NCI-H69 (cell line): ENCODE data around the gene PLXNB1.
"Not testable (repeated sequence)": the region's sequence is repeated elsewhere in the genome, so short reads cannot be mapped to it uniquely, and the experiment has no call there.

Source experiments
- DNase-seq: peaks from one replicate; lab custom pipeline; 2025; lab: John Stamatoyannopoulos, UW

The PLXNB1 gene, protein sequence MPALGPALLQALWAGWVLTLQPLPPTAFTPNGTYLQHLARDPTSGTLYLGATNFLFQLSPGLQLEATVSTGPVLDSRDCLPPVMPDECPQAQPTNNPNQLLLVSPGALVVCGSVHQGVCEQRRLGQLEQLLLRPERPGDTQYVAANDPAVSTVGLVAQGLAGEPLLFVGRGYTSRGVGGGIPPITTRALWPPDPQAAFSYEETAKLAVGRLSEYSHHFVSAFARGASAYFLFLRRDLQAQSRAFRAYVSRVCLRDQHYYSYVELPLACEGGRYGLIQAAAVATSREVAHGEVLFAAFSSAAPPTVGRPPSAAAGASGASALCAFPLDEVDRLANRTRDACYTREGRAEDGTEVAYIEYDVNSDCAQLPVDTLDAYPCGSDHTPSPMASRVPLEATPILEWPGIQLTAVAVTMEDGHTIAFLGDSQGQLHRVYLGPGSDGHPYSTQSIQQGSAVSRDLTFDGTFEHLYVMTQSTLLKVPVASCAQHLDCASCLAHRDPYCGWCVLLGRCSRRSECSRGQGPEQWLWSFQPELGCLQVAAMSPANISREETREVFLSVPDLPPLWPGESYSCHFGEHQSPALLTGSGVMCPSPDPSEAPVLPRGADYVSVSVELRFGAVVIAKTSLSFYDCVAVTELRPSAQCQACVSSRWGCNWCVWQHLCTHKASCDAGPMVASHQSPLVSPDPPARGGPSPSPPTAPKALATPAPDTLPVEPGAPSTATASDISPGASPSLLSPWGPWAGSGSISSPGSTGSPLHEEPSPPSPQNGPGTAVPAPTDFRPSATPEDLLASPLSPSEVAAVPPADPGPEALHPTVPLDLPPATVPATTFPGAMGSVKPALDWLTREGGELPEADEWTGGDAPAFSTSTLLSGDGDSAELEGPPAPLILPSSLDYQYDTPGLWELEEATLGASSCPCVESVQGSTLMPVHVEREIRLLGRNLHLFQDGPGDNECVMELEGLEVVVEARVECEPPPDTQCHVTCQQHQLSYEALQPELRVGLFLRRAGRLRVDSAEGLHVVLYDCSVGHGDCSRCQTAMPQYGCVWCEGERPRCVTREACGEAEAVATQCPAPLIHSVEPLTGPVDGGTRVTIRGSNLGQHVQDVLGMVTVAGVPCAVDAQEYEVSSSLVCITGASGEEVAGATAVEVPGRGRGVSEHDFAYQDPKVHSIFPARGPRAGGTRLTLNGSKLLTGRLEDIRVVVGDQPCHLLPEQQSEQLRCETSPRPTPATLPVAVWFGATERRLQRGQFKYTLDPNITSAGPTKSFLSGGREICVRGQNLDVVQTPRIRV (N-terminal part only)

DNA sequence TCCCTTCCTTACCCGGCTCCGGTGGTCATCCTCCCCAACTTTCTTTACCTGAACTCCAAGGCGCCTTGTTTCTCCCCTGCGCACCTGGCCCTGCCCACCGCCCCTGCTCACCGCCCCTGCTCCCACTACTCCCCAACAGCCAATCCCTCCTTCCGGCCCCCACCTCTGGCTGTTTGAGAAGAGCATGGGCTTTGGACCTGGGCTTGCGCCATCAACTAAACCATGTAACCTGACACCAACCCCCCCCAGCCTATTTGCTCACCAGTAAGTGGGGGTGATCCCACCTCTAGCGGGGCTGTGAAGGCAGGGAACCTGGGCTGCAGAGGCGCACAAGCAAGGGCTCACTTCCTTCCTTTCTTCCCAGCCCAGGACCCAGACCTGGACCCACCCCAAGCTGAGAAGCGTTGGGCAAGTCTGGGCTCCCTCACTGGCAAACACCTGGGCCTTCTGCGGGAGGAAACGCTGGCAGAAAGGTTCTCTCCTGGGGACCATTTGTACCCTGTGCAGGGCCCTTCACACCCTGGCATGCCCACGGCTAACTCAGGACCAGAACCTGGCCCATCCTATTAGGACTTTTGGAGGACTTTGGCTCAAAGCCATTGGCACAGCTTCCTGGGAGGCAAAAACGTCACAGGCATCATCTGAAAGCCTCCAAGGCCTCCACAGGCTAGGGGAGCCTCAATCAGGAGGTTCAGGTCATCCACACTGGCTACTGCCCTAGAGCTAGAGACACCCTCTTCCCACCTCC is at the start of gene PLXNB1:
PLXNB1 (minus strand) TSS at position 127 of the 748 bp plus-strand sequence. CDS start 5,475 bp downstream, outside the sequence.
- DNase-seq: peak; percentile 94

DNA sequence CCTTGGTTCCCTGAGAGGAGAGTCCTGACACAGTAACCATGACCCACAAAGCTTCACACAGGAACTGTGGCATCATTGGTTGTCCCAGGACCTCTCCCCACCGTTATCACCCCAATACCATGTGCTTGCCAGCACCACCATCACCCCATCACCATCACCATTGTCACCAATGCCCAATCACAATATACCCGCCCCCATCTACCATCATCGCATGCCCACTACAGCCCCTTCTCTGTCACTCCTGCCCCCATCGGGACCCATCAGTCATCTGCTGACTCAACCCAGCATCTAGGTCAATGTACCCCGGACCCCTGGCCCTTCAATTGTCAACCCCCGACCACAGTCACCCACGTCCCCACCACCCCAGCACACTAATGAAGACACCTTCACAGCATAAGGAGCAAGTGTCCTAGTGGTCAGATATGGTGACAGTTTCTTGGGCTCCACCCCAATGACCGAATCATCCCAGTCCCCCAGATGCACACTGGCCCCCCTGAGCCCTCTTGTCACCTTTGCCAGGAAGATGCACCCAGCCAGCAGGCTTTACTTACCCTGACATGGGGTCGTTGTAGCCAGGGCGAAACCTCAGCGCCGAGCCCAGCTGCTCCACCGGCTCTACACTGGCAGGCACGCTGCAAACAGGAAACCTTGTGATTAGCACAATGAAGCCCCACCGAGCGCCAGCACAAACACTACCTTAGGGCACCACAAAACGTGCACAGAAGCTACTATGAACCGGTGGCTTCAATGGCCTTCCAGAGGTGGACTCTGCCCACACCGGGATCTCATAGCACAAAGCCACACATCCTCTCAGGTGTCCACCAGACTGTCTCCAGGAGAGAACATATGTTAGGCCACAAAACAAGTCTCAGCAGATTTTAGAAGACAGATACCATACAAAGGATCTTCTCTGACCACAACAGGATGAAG is 49.0 kb upstream of the PLXNB1 start:
- DNase-seq: peak; percentile 62

DNA sequence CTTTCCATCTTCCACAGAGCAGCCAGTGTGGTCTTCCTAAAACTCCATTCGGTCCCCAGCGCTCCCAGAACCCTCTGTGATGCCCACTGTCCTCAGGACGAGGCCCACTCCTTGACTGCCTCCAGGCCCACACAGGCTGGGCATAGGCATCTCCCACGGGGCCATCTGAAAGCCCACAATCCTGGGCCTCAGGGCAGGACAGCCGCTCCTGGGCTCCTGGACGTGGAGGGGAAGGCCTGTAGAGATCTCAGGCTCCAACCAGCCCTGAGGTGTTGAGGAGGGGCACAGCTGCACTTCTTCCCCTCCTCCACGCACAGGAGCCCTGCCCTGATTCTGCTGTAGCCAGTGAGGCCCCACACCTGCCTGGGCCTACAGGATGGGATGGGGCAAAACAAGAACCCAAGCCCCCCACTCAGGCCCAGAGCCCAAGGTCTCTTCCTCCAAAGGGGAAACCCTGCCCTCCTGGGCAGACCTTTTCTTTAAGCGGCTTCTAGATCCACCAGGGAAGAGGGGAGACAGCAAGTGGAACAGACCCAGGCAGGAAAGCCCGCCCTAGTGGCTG is 48.2 kb upstream of the PLXNB1 start:
- no peak for DNase-seq

DNA sequence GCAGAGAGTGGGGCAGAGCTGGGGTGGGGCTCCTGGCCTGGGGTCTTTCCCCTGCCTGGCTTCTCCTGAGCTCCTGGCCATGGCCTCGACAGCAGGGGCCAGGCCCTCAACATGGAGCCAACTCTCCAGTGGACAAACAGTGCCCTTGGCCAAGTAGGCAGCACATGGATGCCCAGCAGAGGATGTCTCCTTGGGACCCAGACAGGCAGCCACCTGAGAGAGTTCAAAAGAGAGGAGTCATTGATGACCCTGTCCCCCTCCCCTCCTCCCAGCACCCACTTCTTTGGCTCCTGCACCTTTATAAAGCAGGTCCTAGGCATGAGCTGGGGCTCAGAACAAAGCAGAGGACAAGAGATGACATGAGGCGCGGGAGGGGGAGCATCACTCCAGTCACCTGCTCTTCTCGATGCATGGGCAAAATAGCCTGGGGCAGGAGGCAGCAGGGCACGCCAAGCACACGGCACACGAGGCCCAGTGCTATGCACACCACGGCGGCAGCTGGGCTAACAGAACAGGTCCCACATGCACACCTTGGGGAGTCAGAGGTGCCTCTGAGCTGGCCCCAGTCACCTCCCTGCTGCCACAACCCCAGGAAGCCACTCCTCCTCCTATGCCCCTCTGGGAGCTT is 46.7 kb upstream of the PLXNB1 start:
- DNase-seq: peak; percentile 81

DNA sequence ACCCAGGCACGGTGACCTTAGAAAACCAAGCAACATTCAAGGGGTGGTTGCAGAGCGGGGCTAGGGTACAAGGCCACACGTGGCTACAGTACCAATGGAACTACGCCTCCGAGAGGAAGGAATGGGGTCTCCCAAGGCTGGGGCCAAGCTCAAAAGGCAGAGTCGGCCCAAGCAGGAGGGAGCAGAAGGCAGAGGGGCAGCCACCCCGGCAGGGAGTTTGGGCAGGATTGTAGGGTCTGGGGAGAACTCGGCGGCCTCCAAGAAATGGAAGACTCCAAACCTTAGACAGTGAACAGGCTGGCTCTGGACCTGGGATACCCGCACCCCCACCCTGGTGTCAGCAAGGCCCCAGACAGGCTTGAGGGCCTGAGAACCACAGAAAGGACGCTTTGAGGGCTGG is 45.3 kb upstream of the PLXNB1 start:
- no peak for DNase-seq

DNA sequence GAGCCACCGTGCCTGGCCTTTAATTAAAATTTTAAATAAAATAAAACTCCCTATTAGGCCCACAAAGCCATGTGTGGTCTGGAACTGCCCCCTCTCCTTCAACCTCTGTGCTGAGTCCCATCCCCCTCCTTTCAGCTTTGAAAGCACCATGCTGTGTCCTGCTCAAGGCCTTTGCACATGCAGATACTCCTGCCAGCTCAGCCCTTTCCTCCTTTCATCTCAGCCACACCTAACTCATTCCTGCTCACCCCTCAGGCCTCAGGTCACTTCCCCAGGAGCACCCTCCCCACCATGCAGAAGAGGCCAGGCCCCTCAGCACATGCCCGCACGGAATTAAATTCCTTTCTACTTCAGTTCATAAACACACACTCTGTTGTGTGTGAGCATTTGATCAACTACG is 44.7 kb upstream of the PLXNB1 start:
- peak; percentile 30 for DNase-seq

DNA sequence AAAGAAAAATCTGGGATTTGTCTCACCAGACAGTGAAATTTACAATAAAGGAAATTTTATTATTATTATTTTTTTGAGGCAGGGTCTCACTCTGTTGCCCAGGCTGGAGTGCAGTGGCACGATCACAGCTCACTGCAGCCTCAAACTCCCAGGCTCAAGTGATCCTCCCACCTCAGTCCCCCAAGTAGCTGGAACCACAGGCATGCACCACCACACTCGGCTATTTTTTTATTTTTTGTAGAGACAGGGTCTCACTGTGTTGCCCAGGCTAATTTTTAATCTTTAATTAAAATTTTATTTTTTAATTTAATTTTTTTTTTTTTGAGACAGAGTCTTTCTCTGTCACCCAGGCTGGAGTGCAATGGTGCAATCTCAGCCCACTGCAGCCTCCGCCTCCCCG is 44.1 kb upstream of the PLXNB1 start:
- not testable (repeated sequence) for DNase-seq

DNA sequence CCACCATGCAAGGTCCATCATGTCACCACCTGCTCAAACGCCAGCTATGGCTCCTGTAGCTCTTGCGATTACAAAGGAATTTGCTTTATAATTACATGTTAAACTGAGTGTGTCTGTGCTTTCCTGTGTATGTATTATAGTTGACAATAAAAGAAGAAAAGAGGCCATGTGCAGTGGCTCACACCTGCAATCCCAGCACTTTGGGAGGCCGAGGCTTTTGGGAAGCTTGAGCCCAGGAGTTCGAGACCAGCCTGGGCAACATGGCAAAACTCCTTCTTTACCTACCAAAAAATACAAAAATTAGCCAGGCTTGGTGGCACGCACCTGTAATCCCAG is 43.7 kb upstream of the PLXNB1 start:
- peak; percentile 88 for DNase-seq

DNA sequence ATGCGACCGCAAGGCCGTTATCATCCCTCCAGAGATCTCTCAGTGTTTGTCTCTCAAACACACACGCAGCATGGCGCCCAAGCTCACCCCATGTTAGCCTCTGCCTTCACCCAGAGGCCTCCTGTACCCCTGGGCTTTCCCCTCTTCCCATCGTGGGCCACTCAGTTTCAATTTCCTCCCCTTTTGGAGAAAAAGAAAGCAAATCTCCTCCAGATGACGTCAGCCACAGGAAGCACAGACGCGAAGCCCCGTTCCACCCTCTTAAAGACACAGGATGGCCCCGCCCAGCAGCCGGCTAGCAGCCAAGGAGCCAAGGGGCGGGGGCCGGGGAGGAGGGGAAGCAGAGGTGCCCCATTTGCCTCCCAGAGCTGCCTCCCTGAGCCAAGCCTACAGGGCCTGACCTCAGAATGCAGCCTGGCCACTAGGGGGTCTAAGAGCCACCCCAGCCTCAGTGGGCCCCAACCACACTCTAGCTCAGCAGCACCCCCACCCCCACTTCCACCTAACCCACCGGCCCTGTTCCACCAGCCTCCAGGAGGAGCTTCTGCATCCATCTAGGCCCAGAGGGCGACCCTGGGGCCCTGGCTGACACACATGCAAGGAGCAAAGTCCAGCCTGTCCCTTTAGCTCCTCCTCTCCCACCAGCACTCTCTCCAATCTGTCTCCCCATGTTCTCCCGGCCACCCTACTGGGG is 43.2 kb upstream of the PLXNB1 start:
- DNase-seq: peak; percentile 93

DNA sequence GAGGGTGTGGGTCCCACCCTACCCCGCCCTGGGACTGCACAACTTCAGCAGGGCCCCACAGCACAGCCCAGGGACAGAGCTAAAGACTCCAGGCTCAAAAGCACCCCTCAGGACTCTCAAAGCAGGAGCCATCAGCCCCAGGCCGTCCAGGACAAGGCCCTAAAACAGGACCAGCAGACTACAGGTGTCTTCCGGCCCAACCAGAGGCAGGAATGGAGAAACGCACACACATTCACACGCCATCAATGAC is 42.7 kb upstream of the PLXNB1 start:
- no peak for DNase-seq

DNA sequence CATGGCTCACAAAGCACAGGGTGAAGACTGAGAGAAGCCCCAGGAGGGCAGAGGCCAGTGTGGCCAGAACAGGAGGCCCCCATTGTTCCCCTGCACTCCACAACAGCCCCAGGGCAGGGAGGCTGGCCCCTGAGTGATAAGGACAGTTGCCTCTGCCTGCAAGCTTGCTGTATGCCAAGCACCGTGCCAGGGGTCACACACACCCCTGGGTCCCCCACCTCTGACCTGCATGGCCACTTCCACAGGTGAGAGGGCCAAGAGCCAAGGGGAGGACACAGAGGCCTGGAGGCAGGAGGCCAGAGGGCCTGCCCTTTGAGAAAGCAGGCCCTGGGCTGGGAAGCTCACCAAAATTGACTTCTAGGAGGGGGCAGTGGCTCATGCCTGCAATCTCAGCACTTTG is 40.4 kb upstream of the PLXNB1 start:
- no peak for DNase-seq

DNA sequence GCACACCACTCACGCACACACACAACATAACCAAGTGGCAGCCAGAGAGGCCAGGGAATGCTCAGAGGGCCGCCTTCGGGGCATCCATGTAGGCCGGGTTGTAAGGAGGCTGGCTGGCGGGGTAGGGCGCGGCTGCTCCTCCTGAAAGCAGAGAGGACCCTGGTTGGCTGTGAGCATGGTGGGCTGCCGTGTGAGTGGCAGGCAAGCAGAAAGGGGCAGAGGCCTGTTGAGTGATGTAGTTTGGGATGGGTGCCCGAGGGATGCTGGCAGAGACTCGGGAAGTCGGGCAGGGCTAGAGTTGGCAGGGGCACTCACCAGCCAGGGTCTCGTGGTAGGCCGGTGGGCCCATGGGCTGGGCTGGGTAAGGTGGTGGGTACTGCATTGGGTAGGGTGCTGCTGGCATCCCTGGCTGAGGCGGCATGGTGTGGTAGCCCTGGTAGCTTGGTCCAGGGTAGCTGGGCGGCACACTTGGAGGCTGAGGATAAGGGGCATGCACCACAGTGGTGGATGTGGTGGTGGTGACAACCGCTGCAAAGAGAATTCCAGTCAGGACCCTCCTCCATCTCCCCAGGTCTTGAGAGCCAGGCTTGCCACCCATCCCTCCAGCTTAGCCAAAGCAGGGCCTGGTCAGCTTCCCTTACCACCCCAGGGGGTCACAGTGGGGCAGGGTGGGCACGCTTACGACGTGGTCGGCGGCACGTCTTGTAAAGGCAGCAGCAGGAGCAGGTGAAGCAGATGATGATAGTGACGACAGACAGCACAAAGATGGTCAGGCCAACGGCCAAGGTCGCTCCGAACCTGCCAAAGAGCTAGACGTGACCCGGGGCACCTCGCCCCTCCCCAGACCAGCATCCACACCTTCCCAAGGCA is 39.4 kb upstream of the PLXNB1 start:
- DNase-seq: no peak

DNA sequence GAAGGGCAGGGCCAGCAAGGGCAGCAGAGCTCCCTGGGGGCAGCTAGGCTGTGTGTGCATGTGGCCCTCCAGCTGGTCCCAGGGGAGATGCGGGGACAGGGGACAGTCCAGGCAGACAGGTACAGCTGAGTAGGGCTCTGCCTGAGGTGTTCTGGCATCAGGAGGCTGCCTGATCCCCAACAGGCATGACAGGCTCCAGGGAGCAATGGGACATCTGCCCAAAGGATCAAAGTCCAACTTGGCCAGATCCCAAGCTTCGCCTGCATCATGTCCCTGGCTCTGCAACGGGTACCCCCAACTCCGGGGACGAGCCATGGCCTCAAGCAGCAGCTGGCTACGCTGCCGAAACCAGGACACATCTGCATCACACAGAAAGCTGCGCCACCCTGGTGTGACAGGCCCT is 38.4 kb upstream of the PLXNB1 start:
- no peak for DNase-seq

DNA sequence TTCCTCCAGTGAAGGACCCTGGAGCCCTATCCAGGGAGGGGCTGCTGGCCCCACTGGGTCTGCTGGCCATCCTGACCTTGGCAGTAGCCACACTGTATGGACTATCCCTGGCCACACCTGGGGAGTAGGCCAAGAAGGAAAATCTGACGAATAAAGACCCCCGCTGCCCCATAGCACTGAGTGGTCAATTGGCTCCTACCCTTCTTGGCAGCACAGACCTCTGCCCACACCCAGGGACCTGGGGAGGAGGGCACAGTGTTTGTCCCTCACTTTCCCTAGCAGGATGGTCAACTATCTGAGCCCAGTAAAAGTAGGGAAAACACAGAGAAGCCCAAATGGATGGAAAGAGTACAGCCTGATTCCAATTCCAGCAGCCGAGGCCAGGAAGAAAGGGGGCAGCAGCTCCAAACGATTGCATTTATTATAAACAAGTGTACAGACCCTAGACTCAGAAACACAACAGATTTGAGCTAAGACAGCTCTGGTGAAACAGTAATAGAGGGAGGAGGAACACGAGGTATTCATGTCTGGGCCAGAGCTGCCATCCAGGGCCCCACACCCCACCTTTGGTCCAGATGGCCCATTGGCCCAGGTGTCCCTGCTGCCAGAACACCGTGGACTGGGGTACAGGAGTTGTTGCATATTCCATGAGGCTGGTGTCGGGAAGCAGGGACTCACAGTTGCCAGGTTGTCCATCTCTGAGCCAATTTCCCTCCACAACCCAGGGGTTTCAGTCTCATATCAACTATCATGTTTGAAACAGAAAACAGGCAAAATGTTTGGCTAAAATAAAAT is 37.8 kb upstream of the PLXNB1 start:
- no peak for DNase-seq

DNA sequence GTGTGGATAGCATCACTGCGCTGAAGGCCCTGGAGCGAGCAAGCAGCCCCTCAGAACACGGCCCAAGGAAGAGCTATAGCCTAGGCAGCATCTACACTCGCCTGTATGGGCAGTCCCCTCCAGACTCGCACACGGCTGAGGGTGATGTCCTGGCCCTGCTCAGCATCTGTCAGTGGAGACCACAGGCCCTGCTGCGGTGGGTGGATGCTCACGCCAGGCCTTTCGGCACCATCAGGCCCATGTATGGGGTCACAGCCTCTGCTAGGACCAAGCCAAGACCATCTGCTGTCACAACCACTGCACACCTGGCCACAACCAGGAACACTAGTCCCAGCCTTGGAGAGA is 37.2 kb upstream of the PLXNB1 start:
- DNase-seq: no peak

DNA sequence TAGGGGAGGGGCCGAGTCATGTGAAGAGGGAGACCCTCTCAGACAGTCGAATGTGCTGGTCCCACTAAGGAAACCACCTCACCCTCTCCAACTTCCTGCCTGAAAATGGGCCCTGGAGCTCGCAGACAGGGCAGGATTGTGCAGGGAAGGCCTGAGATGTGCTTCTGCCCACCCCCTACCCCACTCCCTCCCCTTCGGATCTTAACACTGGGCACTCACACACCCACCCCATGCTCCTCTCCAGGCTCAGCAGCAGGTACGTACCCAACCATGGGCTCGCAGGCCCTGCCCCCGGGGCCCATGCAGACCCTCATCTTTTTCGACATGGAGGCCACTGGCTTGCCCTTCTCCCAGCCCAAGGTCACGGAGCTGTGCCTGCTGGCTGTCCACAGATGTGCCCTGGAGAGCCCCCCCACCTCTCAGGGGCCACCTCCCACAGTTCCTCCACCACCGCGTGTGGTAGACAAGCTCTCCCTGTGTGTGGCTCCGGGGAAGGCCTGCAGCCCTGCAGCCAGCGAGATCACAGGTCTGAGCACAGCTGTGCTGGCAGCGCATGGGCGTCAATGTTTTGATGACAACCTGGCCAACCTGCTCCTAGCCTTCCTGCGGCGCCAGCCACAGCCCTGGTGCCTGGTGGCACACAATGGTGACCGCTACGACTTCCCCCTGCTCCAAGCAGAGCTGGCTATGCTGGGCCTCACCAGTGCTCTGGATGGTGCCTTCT is 36.7 kb upstream of the PLXNB1 start:
- no peak for DNase-seq
